NB4 (cell line): ENCODE measurements around the gene ATAD3A.

Experiments used
- DNase-seq: peaks from one replicate; pipeline ENCODE4 v3.0.0; 2010; ENCODE audit warnings: low read depth
- H3K4me3 ChIP-seq: one replicate; pipeline ENCODE4 v1.5.1; 2011; ENCODE audit warnings: mild to moderate bottlenecking, low read depth, low read length, moderate library complexity
- CTCF ChIP-seq: IDR thresholded peaks from one replicate; pipeline ENCODE4 v1.5.1; 2012; ENCODE audit warnings: low read depth, low read length
- MAX ChIP-seq: IDR thresholded peaks from 2 replicates; pipeline ENCODE4 v1.6.1; 2011; ENCODE audit warnings: low read depth, low read length
- MYC ChIP-seq: IDR thresholded peaks from 2 replicates; pipeline ENCODE4 v1.6.1; 2011; ENCODE audit warnings: low read depth, low read length
- POLR2A ChIP-seq: IDR thresholded peaks from 2 replicates; pipeline ENCODE4 v1.6.1; 2011; ENCODE audit warnings: mild to moderate bottlenecking; ENCODE audit not compliant: insufficient read length; ENCODE audit errors: extremely low read depth

ATAD3A gene

GRCh38 chr1:1564268-1564667, 52.3 kb downstream of the ATAD3A start:
- H3K4me3 ChIP-seq: no peak overlapping the region
- TF ChIP-seq MYC (no peak), MAX (no peak), POLR2A (no peak), CTCF (no peak)
- DNase-seq: no peak

GRCh38 chr1:1565340-1565739, 53.4 kb downstream of the ATAD3A start:
- no peak for DNase-seq
- no peak overlapping the region for H3K4me3 ChIP-seq
- TF ChIP-seq MYC (no peak), CTCF (no peak), POLR2A (no peak), MAX (no peak)

- no peak for DNase-seq
- H3K4me3 ChIP-seq: no peak overlapping the region
- TF ChIP-seq MAX: no peak
- no peak for TF ChIP-seq MYC
- no peak for TF ChIP-seq CTCF
- no peak for TF ChIP-seq POLR2A
These were observed 55.4 kb downstream of the ATAD3A start for GRCh38 chr1:1567152-1567875.

GRCh38 chr1:1567891-1568291, 55.9 kb downstream of the ATAD3A start:
- no peak for TF ChIP-seq MYC
- TF ChIP-seq CTCF: no peak
- no peak for TF ChIP-seq POLR2A
- TF ChIP-seq MAX: no peak
- DNase-seq: no peak
- no peak overlapping the region for H3K4me3 ChIP-seq

- no peak overlapping the region for H3K4me3 ChIP-seq
- no peak for DNase-seq
- TF ChIP-seq MAX: no peak
- TF ChIP-seq POLR2A: no peak
- TF ChIP-seq MYC: no peak
- no peak for TF ChIP-seq CTCF
These were observed 57.4 kb downstream of the ATAD3A start for GRCh38 chr1:1569341-1569740.
